Brain microvascular endothelial cell (primary cell): Measurements from ENCODE around the gene TMSB10.
"Not testable (repeated sequence)": the region's sequence is repeated elsewhere in the genome, so short reads cannot be mapped to it uniquely, and the experiment has no call there.

Source experiments
- DNase-seq: peaks from one replicate; pipeline ENCODE4 v3.0.0-alpha.2; 2020
- H3K27ac ChIP-seq: fragments of 250-450 bp; sonication (Bioruptor Pico); 2 replicates; pipeline ENCODE4 v1.5.1; 2020; ENCODE audit warnings: mild to moderate bottlenecking, moderate library complexity
- H3K27me3 ChIP-seq: fragments of 250-450 bp; sonication (Bioruptor Pico); replicated peaks from 2 replicates; pipeline ENCODE4 v1.5.1; 2020; ENCODE audit warnings: mild to moderate bottlenecking
- H3K36me3 ChIP-seq: fragments of 250-450 bp; sonication (Bioruptor Pico); replicated peaks from 2 replicates; pipeline ENCODE4 v1.5.1; 2020; ENCODE audit warnings: mild to moderate bottlenecking
- H3K4me3 ChIP-seq: 2 replicates; pipeline ENCODE4 v1.5.1; 2011; ENCODE audit warnings: low read depth, mild to moderate bottlenecking, control low read depth, low read length, moderate library complexity
- CTCF ChIP-seq: IDR thresholded peaks from 2 replicates; pipeline ENCODE4 v1.5.1; 2011; ENCODE audit warnings: low read depth, mild to moderate bottlenecking, moderate library complexity, low read length, control low read depth, inconsistent platforms; ENCODE audit errors: missing control alignments
- in situ Hi-C: cut with HindIII; loops from 2 replicates; pipeline ENCODE4 v1.10.0; 2017; ENCODE audit warnings: low sequenced_read_pairs, low pct_ligation_motif_present

The TMSB10 gene

DNA sequence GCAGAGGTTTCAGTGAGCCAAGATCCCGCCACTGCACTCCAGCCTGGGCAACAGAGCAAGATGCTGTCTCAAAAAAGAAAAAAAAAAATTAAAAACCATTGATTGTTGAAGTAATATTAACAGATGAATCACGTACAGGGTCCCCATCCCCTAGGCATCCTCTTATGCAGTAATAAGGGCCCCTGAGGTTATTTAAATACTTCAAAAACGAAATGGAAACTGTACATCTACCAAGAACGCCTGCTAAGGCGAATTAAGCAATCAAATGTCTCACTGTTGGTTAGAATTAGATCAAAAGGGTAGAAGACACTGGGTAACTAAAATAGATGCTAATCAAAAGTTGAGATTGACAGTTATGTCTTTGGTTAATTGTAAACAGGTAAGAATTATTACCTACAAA is 32.1 kb upstream of the TMSB10 start:
- Histone ChIP-seq H3K4me3 (no peak overlapping the region), H3K27ac (no peak overlapping the region), H3K27me3 (no peaks in the 10 kb centered on the region), H3K36me3 (no peaks in the 10 kb centered on the region)
- in situ Hi-C loops, result no loop called here
- no peak for TF ChIP-seq CTCF
- DNase-seq, result no peak

- no peak overlapping the region for H3K4me3 ChIP-seq
- no peak overlapping the region for H3K27ac ChIP-seq
- no peak for TF ChIP-seq CTCF
- peaks cover 2% of the 10 kb centered on the region for H3K27me3 ChIP-seq
- in situ Hi-C loops, result no loop called here
- H3K36me3 ChIP-seq, result no peaks in the 10 kb centered on the region
- peak; percentile 22 for DNase-seq
These were observed 30.9 kb upstream of the TMSB10 start for GRCh38 chr2:84874381-84875212.

DNA sequence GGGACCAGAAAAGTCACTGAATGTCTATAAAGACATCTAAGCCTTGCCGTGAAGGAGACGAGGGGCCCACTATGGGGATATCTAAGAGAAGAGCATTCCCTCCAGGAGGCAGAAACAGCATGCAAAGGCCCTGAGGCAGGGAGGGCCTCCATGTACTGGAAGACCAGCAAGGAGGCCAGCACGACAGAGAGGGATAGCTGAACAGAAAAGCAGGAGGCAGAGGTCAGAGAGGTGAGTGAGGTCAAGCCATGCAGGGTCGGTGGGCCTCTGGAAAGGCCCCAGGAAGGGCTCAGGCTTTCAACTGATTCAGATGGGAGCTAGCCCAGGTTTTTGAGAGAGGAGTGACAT is 30.3 kb upstream of the TMSB10 start:
- no peak for DNase-seq
- Histone ChIP-seq H3K27me3 (peaks cover 5% of the 10 kb centered on the region), H3K4me3 (no peak overlapping the region), H3K36me3 (no peaks in the 10 kb centered on the region), H3K27ac (no peak overlapping the region)
- in situ Hi-C loops, result no loop called here
- TF ChIP-seq CTCF, result no peak

DNA sequence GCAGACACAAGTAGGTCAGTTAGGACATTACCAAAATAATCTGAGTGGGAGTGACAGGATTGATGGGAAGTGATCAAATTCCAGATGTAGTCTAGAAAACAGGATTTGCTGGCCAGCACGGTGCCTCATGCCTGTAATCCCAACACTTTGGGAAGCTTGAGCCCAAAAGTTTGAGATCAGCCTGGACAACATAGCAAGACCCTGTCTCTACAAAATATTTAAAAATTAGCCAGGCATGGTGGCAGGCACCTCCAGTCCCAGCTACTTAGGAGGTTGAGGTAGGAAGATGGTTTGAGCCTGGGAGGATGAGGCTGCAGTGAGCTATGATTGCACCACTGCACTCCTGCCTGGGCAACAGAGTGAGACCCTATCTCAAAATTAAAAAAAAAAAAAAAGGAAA is 29.8 kb upstream of the TMSB10 start:
- H3K4me3 ChIP-seq, H3K27me3 ChIP-seq, H3K36me3 ChIP-seq, H3K27ac ChIP-seq, DNase-seq, in situ Hi-C loops: not testable (repeated sequence)

DNA sequence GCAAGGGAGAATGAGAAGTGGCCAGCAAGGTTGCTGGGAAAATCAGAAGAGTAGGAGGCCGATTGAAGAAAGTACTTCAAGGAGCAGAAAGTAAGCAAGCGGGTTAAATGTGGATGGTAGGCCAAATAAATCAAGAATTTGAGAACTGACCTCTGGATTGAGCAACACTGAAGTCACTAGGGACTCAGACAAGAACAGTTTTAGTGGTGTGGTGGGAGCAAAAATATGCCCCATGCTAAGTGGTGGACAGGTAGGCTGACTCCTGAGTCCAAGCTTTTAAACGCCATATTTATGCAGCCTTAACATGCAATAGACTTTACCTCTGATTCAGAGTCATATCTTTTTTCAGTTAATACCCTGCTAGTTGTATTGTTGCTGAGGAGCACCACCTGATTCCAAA is 29.1 kb upstream of the TMSB10 start:
- no peak for TF ChIP-seq CTCF
- DNase-seq, result no peak
- Histone ChIP-seq H3K36me3 (no peaks in the 10 kb centered on the region), H3K27ac (no peak overlapping the region), H3K27me3 (peaks cover 12% of the 10 kb centered on the region), H3K4me3 (no peak overlapping the region)
- in situ Hi-C loops, result no loop called here

DNA sequence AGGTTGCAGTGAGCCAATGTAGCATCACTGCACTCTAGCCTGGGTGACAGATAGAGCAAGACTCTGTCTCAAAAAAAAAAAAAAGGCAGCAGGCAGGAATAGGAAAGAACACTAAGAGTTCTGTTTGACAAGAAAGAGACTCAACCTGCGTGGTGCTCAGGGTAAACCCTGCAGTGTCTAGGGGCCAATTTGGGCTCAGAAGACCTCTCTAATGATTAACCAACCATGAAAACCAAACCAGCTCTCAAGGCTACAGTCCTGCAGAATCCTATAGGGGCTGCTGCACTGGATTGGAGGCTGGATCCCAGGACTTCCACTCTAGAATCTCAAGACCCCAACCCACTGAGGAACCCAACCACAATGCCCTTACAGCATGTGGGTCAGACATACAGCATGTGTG is 27.0 kb upstream of the TMSB10 start:
- peaks cover 12% of the 10 kb centered on the region for H3K27me3 ChIP-seq
- no peaks in the 10 kb centered on the region for H3K36me3 ChIP-seq
- in situ Hi-C loops, result no loop called here
- H3K27ac ChIP-seq, result no peak overlapping the region
- no peak for DNase-seq
- no peak overlapping the region for H3K4me3 ChIP-seq
- no peak for TF ChIP-seq CTCF
